H1 (cell line): ENCODE results near the gene UBXN4. TPM values are rescaled to one million over a fixed set of nuclear protein-coding genes. Genes with fewer than 3 reads are reported as not detected.

Experiments
- CTCF ChIA-PET: fragments of 300-600 bp; sonication (Branson Sonifier 250); formaldehyde crosslinking; loops from one replicate; lab custom pipeline; 2021; ENCODE audit not compliant: partially characterized antibody; lab: Charles Lee
- POLR2A ChIA-PET: fragments of 300-600 bp; sonication (Branson Sonifier 250); formaldehyde crosslinking; loops from one replicate; lab custom pipeline; 2021; ENCODE audit warnings: inconsistent platforms; ENCODE audit not compliant: partially characterized antibody; lab: Charles Lee
- DNase-seq, 2 experiments: peaks; one replicate each; pipeline versions ENCODE4 v3.0.0 to v3.0.0-alpha.2; 2010 to 2022; ENCODE audit warnings: low spot score in 2 of 2, low read depth in 1 of 2, mixed read lengths in 1 of 2
- FAIRE-seq: peaks from 2 replicates; lab custom pipeline; 2011; peaks lifted over from hg19 to GRCh38; lab: Jason Lieb, UNC
- H2AFZ ChIP-seq: 2 replicates; pipeline ENCODE4 v1.8.1; 2012; ENCODE audit warnings: low read length, inconsistent platforms
- H2AK5ac ChIP-seq: 2 replicates; pipeline ENCODE4 v1.6.1; 2013; ENCODE audit warnings: low read depth, low read length
- H2BK120ac ChIP-seq: replicated peaks from 2 replicates; pipeline ENCODE3; 2013; ENCODE audit warnings: low read depth, low read length, inconsistent platforms
- H2BK12ac ChIP-seq: 2 replicates; pipeline ENCODE4 v1.6.1; 2013; ENCODE audit warnings: low read depth, low read length
- H2BK15ac ChIP-seq: 2 replicates; pipeline ENCODE4 v1.6.1; 2013; ENCODE audit warnings: low read length
- H2BK20ac ChIP-seq: 2 replicates; pipeline ENCODE4 v1.6.1; 2013; ENCODE audit warnings: low read length
- H2BK5ac ChIP-seq: 2 replicates; pipeline ENCODE4 v1.6.1; 2013; ENCODE audit warnings: low read depth, low read length
- H3K14ac ChIP-seq: 2 replicates; pipeline ENCODE4 v1.6.1; 2013; ENCODE audit warnings: inconsistent platforms; ENCODE audit not compliant: insufficient read length
- H3K18ac ChIP-seq: 2 replicates; pipeline ENCODE4 v1.6.1; 2013; ENCODE audit warnings: low read length; ENCODE audit errors: extremely low read depth
- H3K23ac ChIP-seq: 2 replicates; pipeline ENCODE4 v1.6.1; 2013; ENCODE audit warnings: inconsistent platforms; ENCODE audit not compliant: insufficient read length
- H3K23me2 ChIP-seq: 2 replicates; pipeline ENCODE4 v1.6.1; 2013; ENCODE audit warnings: low read depth, low read length
- H3K27ac ChIP-seq: 2 replicates; pipeline ENCODE4 v1.6.1; 2011; ENCODE audit warnings: low read depth, low read length, inconsistent platforms
- H3K27me3 ChIP-seq, 4 experiments: replicated peaks in 1 of 4; 1 replicate in 1 of 4; 2 replicates in 3 of 4; pipeline versions ENCODE4 v1.6.1 to v1.8.1; 2011 to 2013; ENCODE audit warnings: low read length in 3 of 4, mild to moderate bottlenecking in 3 of 4, inconsistent platforms in 2 of 4, mixed read lengths in 2 of 4, moderate library complexity in 1 of 4; ENCODE audit not compliant: control insufficient read depth in 3 of 4, insufficient read depth in 3 of 4; ENCODE audit errors: extremely low read depth in 1 of 4
- H3K36me3 ChIP-seq, 4 experiments: 2 replicates each; pipeline versions ENCODE4 v1.6.1 to v1.8.1; 2011 to 2013; ENCODE audit warnings: mild to moderate bottlenecking in 4 of 4, low read length in 3 of 4, moderate library complexity in 2 of 4, control low read depth in 1 of 4, inconsistent platforms in 1 of 4; ENCODE audit not compliant: insufficient read depth in 4 of 4, control insufficient read depth in 2 of 4
- H3K4ac ChIP-seq: replicated peaks from 2 replicates; pipeline ENCODE3; 2013; ENCODE audit warnings: low read length, low read depth, mixed read lengths, inconsistent platforms; ENCODE audit not compliant: insufficient read length
- H3K4me1 ChIP-seq, 4 experiments: replicated peaks in 1 of 4; 1 replicate in 1 of 4; 2 replicates in 3 of 4; pipeline versions ENCODE4 v1.6.1 to v1.8.1; 2011 to 2013; ENCODE audit warnings: low read length in 3 of 4, inconsistent platforms in 2 of 4, mixed read lengths in 1 of 4; ENCODE audit not compliant: insufficient read depth in 4 of 4, control insufficient read depth in 3 of 4
- H3K4me2 ChIP-seq, 2 experiments: 2 replicates each; pipeline versions ENCODE4 v1.6.1 to v1.8.1; 2011 to 2013; ENCODE audit warnings: low read depth in 2 of 2, low read length in 2 of 2, control low read depth in 1 of 2, inconsistent platforms in 1 of 2, mild to moderate bottlenecking in 1 of 2; ENCODE audit not compliant: insufficient read depth in 1 of 2
- H3K4me3 ChIP-seq, 4 experiments: fragments of 200-600, 300-600 bp in 1 of 4; sonication (generic), shearing (Covaris generic), sonication (Bioruptor Twin) in 1 of 4; 2 replicates each; pipeline versions ENCODE4 v1.5.1 to v1.8.1; 2011 to 2016; ENCODE audit warnings: low read length in 4 of 4, low read depth in 3 of 4, control low read depth in 2 of 4, inconsistent platforms in 2 of 4, mild to moderate bottlenecking in 2 of 4, mixed read lengths in 1 of 4, moderate library complexity in 1 of 4; ENCODE audit not compliant: insufficient read depth in 2 of 4; ENCODE audit errors: extremely low read depth in 1 of 4
- H3K56ac ChIP-seq: replicated peaks from 2 replicates; pipeline ENCODE3; 2013; ENCODE audit warnings: low read depth, mild to moderate bottlenecking, mixed read lengths, low read length, inconsistent platforms; ENCODE audit not compliant: insufficient read length
- H3K79me1 ChIP-seq: 2 replicates; pipeline ENCODE4 v1.6.1; 2013; ENCODE audit warnings: low read depth, low read length, control low read depth
- H3K79me2 ChIP-seq, 2 experiments: 2 replicates each; pipeline versions ENCODE4 v1.6.1 to v1.8.1; 2012 to 2013; ENCODE audit warnings: low read length in 2 of 2, mild to moderate bottlenecking in 2 of 2, inconsistent platforms in 1 of 2; ENCODE audit not compliant: insufficient read depth in 2 of 2, control insufficient read depth in 1 of 2
- H3K9ac ChIP-seq, 4 experiments: replicated peaks in 1 of 4; 1 replicate in 1 of 4; 2 replicates in 3 of 4; pipeline versions ENCODE4 v1.6.1 to v1.8.1; 2011 to 2013; ENCODE audit warnings: low read depth in 3 of 4, low read length in 3 of 4, control low read depth in 2 of 4, mild to moderate bottlenecking in 2 of 4, moderate library complexity in 2 of 4, inconsistent platforms in 1 of 4; ENCODE audit errors: extremely low read depth in 1 of 4
- H3K9me3 ChIP-seq, 2 experiments: 2 replicates each; pipeline versions ENCODE4 v1.6.1 to v1.8.1; 2012 to 2013; ENCODE audit warnings: mild to moderate bottlenecking in 2 of 2, moderate library complexity in 2 of 2, control low read depth in 1 of 2, inconsistent platforms in 1 of 2, low read depth in 1 of 2, low read length in 1 of 2, mixed read lengths in 1 of 2; ENCODE audit not compliant: insufficient read depth in 2 of 2
- H4K20me1 ChIP-seq, 2 experiments: replicated peaks in 1 of 2; 2 replicates each; pipeline versions ENCODE3 to v1.8.1; 2011 to 2013; ENCODE audit warnings: inconsistent platforms in 2 of 2, low read length in 2 of 2, mild to moderate bottlenecking in 1 of 2; ENCODE audit not compliant: insufficient read depth in 2 of 2, control insufficient read depth in 1 of 2
- H4K5ac ChIP-seq: 2 replicates; pipeline ENCODE4 v1.6.1; 2013; ENCODE audit warnings: low read length, low read depth, mixed read lengths, inconsistent platforms; ENCODE audit not compliant: insufficient read length
- H4K8ac ChIP-seq: 2 replicates; pipeline ENCODE4 v1.8.0; 2013; ENCODE audit warnings: mild to moderate bottlenecking, moderate library complexity, low read length, inconsistent platforms; ENCODE audit not compliant: insufficient read depth; ENCODE audit errors: extremely low read depth
- H4K91ac ChIP-seq: replicated peaks from 2 replicates; pipeline ENCODE3; 2013; ENCODE audit warnings: low read length, mixed read lengths, inconsistent platforms; ENCODE audit not compliant: insufficient read length
- CHD1 ChIP-seq: IDR thresholded peaks from 2 replicates; pipeline ENCODE4 v1.6.1; 2012; ENCODE audit warnings: low read depth, low read length, improper control_type of control experiment
- CTBP2 ChIP-seq: IDR thresholded peaks from 2 replicates; pipeline ENCODE4 v1.7.0; 2011; ENCODE audit warnings: borderline replicate concordance, mild to moderate bottlenecking, moderate library complexity, mixed read lengths, low read length; ENCODE audit not compliant: insufficient read depth, insufficient read length
- FOSL1 ChIP-seq: IDR thresholded peaks from 2 replicates; pipeline ENCODE4 v1.6.1; 2011; ENCODE audit warnings: mild to moderate bottlenecking, low read depth, low read length, moderate library complexity; ENCODE audit not compliant: insufficient read depth
- HDAC6 ChIP-seq: IDR thresholded peaks from one replicate; pipeline ENCODE4 v1.7.1; 2012; ENCODE audit warnings: low read depth, mild to moderate bottlenecking, inconsistent platforms, low read length, moderate library complexity
- RFX5 ChIP-seq: IDR thresholded peaks from 2 replicates; pipeline ENCODE4 v1.6.1; 2011; ENCODE audit warnings: low read depth, low read length, improper control_type of control experiment, borderline replicate concordance
- SAP30 ChIP-seq: fragments of 300-600 bp; sonication (generic); IDR thresholded peaks from 2 replicates; pipeline ENCODE4 v1.7.1; 2012; ENCODE audit warnings: low read length, moderate library complexity, mild to moderate bottlenecking, inconsistent platforms; ENCODE audit not compliant: insufficient read depth, insufficient replicate concordance
- ZNF274 ChIP-seq: IDR thresholded peaks from 2 replicates; pipeline ENCODE4 v1.7.0; 2012; ENCODE audit warnings: low read length, borderline replicate concordance; ENCODE audit errors: extremely low read depth
- WGBS, 2 experiments: shearing (Covaris generic) in 1 of 2; methylation state at CpG; one replicate each; pipeline versions ENCODE4 v1.1.6 to v1.1.7; 2013 to 2015; ENCODE audit warnings: low lambda C conversion rate in 2 of 2, mixed read lengths in 2 of 2, inconsistent platforms in 1 of 2, low coverage in 1 of 2, missing lambda C conversion rate in 1 of 2; ENCODE audit not compliant: insufficient replicate concordance in 2 of 2, insufficient coverage in 1 of 2, insufficient read length in 1 of 2; ENCODE audit errors: extremely low coverage in 1 of 2, missing lambda C conversion rate in 1 of 2; 5-methylcytosine and 5-hydroxymethylcytosine counted together
- polyA plus RNA-seq, 7 experiments: library from polyadenylated mRNA; depleted of rRNA in 3 of 7; stranded (reverse) in 5 of 7; unstranded in 2 of 7; fragments of >200 nt in 5 of 7; fragments of 200-250 nt in 2 of 7; gene quantifications; 1 replicate in 5 of 7; 2 replicates in 1 of 7; 4 replicates in 1 of 7; pipeline versions ENCODE4 v1.2.1 to v1.2.3, GENCODE V29; 2011 to 2013; ENCODE audit warnings: missing spikeins in 2 of 7, mixed read lengths in 2 of 7
- total RNA-seq: library from RNA; stranded (reverse); fragmentation: NEBNext Ultra II Directional; extraction: Animal tissue kit (Norgen Biotek cat#: 25700); gene quantifications from 2 replicates; pipeline ENCODE4 v1.2.1, GENCODE V29; 2021

The UBXN4 gene
- total and polyA plus RNA-seq, 2 of the 8 experiments (the other 6 are each of a cell fraction or from before 2014, with no cell fraction given): 20.1 to 64.2 TPM

DNA sequence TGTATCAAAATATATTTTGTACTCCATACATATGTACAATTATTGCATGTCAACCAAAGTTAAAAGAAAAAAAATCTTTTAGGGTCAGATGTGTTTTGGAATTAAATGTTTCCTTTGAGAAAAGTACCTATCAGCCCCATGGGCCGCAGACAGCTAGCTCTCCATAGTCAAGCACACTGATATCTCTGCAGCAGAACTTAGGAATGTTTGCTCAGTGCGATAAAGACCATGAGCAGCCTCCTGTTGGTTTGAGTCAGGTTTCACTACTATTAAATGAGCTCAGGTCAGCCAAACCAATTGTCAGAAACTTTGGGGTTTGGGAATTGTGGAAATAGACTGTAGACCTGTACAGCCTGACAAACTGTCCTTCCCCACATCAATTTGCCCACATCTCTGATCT is 61.6 kb downstream of the UBXN4 start:
- ChIA-PET POLR2A (no interaction called here), CTCF (interaction anchor here (1.8 kb wide), 1 partner anchor 111 kb away, joined by 4 read pairs; no protein-coding TSS in a partner anchor)
- H3K14ac ChIP-seq: no peak overlapping the region
- no peak overlapping the region for H2AK5ac ChIP-seq
- H4K8ac ChIP-seq: no peak overlapping the region
- H3K27ac ChIP-seq: no peak overlapping the region
- no peak overlapping the region for H2BK5ac ChIP-seq
- no peaks in the 10 kb centered on the region for H3K4me1 ChIP-seq
- no peak overlapping the region for H3K4me3 ChIP-seq
- H3K27me3 ChIP-seq: no peaks in the 10 kb centered on the region
- H2BK15ac ChIP-seq: no peak overlapping the region
- 85% methylated on average over 2 of the region's 2 CpGs; no CpG with 5 or more reads in 1 of the 2 experiments for WGBS, 2 experiments
- no peak overlapping the region for H2BK12ac ChIP-seq
- H3K9me3 ChIP-seq: peaks cover 15 to 29% of the 10 kb centered on the region in 2 experiments
- no peaks in the 10 kb centered on the region for H3K79me1 ChIP-seq
- no peak overlapping the region for H3K56ac ChIP-seq
- no peak overlapping the region for H3K23ac ChIP-seq
- no peak overlapping the region for H2BK20ac ChIP-seq
- no peak for FAIRE-seq
- no peaks in the 10 kb centered on the region for H3K23me2 ChIP-seq
- H3K4me2 ChIP-seq: no peak overlapping the region
- H3K4ac ChIP-seq: no peak overlapping the region
- no peak overlapping the region for H2AFZ ChIP-seq
- H3K18ac ChIP-seq: no peak overlapping the region
- H4K20me1 ChIP-seq: no peaks in the 10 kb centered on the region
- no peak for TF ChIP-seq HDAC6
- no peak for TF ChIP-seq SAP30
- TF ChIP-seq CHD1: no peak
- TF ChIP-seq FOSL1: no peak
- TF ChIP-seq ZNF274: no peak
- TF ChIP-seq RFX5: no peak
- TF ChIP-seq CTBP2: no peak
- no peak overlapping the region for H4K5ac ChIP-seq
- H3K79me2 ChIP-seq: no peaks in the 10 kb centered on the region
- H4K91ac ChIP-seq: no peak overlapping the region
- no peak for DNase-seq
- H3K36me3 ChIP-seq: no peaks in the 10 kb centered on the region
- no peak overlapping the region for H3K9ac ChIP-seq
- no peak overlapping the region for H2BK120ac ChIP-seq
